ENCODE measurements around the gene BRIP1.

The BRIP1 gene

GRCh38 chr17:61644800-61645774 is 218.2 kb downstream of the BRIP1 start:
- Histone ChIP-seq H3K4me3 (IDR thresholded peaks at IDR 0.05; ENCODE audit: insufficient read depth, low read depth, low read length) (no peak overlapping the region), H3K4me1 (ENCODE audit: low read depth, poor library complexity, severe bottlenecking) (no peaks in the 10 kb centered on the region), H3K9ac (no peak overlapping the region), H4K20me1 (ENCODE audit: insufficient read depth) (no peaks in the 10 kb centered on the region), H3K27ac (no peak overlapping the region), H2AFZ (ENCODE audit: low read depth) (no peak overlapping the region), H3K79me2 (ENCODE audit: insufficient read depth, low read depth) (no peaks in the 10 kb centered on the region), H3K4me2 (no peak overlapping the region), H3K27me3 (ENCODE audit: insufficient read depth, low read depth) (no peaks in the 10 kb centered on the region), H3K36me3 (ENCODE audit: insufficient read depth) (no peaks in the 10 kb centered on the region)
- TF ChIP-seq CTCF (conservative IDR thresholded peaks at IDR 0.05; ENCODE audit: low read depth, low read length) = no peak

- H3K36me3 ChIP-seq (ENCODE audit: insufficient read depth) = no peaks in the 10 kb centered on the region
- H2AFZ ChIP-seq (ENCODE audit: low read depth) = no peak overlapping the region
- H3K27ac ChIP-seq = no peak overlapping the region
- no peak overlapping the region for H3K9ac ChIP-seq
- no peak for TF ChIP-seq CTCF (conservative IDR thresholded peaks at IDR 0.05; ENCODE audit: low read depth, low read length)
- no peak overlapping the region for H3K4me3 ChIP-seq (IDR thresholded peaks at IDR 0.05; ENCODE audit: insufficient read depth, low read depth, low read length)
- H3K79me2 ChIP-seq (ENCODE audit: insufficient read depth, low read depth) = no peaks in the 10 kb centered on the region
- no peaks in the 10 kb centered on the region for H4K20me1 ChIP-seq (ENCODE audit: insufficient read depth)
- H3K4me1 ChIP-seq (ENCODE audit: low read depth, poor library complexity, severe bottlenecking) = no peaks in the 10 kb centered on the region
- no peaks in the 10 kb centered on the region for H3K27me3 ChIP-seq (ENCODE audit: insufficient read depth, low read depth)
- no peak overlapping the region for H3K4me2 ChIP-seq
Observed at GRCh38 chr17:61642768-61643167, 220.6 kb downstream of the BRIP1 start.

- Histone ChIP-seq H3K9ac (no peak overlapping the region), H3K27me3 (ENCODE audit: insufficient read depth, low read depth) (no peaks in the 10 kb centered on the region), H3K79me2 (ENCODE audit: insufficient read depth, low read depth) (no peaks in the 10 kb centered on the region), H3K27ac (no peak overlapping the region), H2AFZ (ENCODE audit: low read depth) (no peak overlapping the region), H3K4me3 (IDR thresholded peaks at IDR 0.05; ENCODE audit: insufficient read depth, low read depth, low read length) (no peak overlapping the region), H3K4me2 (no peak overlapping the region), H4K20me1 (ENCODE audit: insufficient read depth) (no peaks in the 10 kb centered on the region), H3K4me1 (ENCODE audit: low read depth, poor library complexity, severe bottlenecking) (no peaks in the 10 kb centered on the region), H3K36me3 (ENCODE audit: insufficient read depth) (no peaks in the 10 kb centered on the region)
- no peak for TF ChIP-seq CTCF (conservative IDR thresholded peaks at IDR 0.05; ENCODE audit: low read depth, low read length)
Observed at GRCh38 chr17:61641715-61642114, 221.6 kb downstream of the BRIP1 start.

GRCh38 chr17:61641084-61641483 is 222.2 kb downstream of the BRIP1 start:
- Histone ChIP-seq H2AFZ (ENCODE audit: low read depth) (no peak overlapping the region), H3K36me3 (ENCODE audit: insufficient read depth) (no peaks in the 10 kb centered on the region), H3K27me3 (ENCODE audit: insufficient read depth, low read depth) (no peaks in the 10 kb centered on the region), H3K9ac (no peak overlapping the region), H4K20me1 (ENCODE audit: insufficient read depth) (no peaks in the 10 kb centered on the region), H3K4me1 (ENCODE audit: low read depth, poor library complexity, severe bottlenecking) (no peaks in the 10 kb centered on the region), H3K4me2 (no peak overlapping the region), H3K4me3 (IDR thresholded peaks at IDR 0.05; ENCODE audit: insufficient read depth, low read depth, low read length) (no peak overlapping the region), H3K79me2 (ENCODE audit: insufficient read depth, low read depth) (no peaks in the 10 kb centered on the region), H3K27ac (no peak overlapping the region)
- no peak for TF ChIP-seq CTCF (conservative IDR thresholded peaks at IDR 0.05; ENCODE audit: low read depth, low read length)

Measured in KMS-11 (cell line).